Fibroblast of gingiva (primary cell): Measurements from ENCODE around the gene ATOH7.
"Not testable (repeated sequence)": the region's sequence is repeated elsewhere in the genome, so short reads cannot be mapped to it uniquely, and the experiment has no call there.

Experiments
- DNase-seq: peaks from one replicate; pipeline ENCODE4 v3.0.0-alpha.2; 2011; ENCODE audit warnings: low read depth

The ATOH7 gene

GRCh38 chr10:68231817-68232251, at the start of gene ATOH7:
TSS of gene ATOH7 (minus strand) at chr10:68232113. CDS start at chr10:68231677, 436 bp downstream.
- DNase-seq, result no peak

DNA sequence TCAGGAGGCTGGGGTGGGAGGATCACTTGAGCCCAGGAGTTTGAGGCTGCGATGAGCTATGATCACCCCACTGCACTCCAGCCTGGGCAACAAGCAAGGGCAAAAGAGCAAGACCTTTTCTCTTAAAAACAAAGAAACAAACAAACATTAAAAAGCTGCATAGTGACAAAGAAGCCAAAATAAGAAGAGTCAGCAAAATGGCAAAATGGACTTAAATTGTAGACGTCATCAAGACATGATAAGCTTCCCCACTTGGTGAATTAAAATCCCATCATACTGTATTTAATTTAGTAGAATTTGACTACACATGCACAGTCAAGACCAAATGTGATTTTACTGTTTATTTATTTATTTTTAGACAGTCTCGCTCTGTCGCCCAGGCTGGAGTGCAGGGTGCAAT, 48.8 kb upstream of the ATOH7 start:
- no peak for DNase-seq

DNA sequence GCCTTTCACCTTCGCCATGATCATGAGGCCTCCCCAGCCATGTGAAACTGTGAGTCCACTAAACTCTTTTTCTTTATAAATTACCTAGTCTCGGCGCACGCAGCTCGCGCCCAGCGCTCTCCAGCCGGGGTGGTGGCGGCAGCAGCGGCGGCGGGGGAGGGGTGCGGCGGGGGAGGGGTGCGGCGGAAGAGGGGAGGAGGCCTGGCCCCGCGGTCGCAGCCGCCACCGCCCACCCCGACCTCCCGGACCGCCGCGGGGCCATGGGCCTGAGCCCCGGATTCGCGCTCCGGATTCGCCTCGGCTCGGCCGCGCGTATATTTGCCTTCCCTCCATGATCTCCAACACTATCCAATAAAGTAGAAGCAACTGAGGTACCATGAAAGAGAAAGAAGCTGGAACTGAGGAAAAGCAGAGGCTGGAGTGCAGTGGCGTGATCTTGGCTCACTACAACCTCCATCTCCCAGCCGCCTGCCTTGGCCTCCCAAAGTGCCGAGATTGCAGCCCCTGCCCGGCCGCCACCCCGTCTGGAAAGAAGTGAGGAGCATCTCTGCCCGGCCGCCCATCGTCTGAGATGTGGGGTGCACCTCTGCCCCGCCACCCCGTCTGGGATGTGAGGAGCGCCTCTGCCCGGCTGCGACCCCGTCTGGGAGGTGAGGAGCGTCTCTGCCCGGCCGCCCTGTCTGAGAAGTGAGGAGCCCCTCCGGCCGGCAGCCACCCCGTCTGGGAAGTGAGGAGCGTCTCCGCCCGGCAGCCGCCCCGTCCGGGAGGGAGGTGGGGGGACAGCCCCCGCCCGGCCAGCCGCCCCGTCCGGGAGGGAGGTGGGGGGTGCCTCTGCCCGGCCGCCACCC, 47.2 kb upstream of the ATOH7 start:
- DNase-seq, result not testable (repeated sequence)

- not testable (repeated sequence) for DNase-seq
Measured at GRCh38 chr10:68277814-68278213, 45.9 kb upstream of the ATOH7 start.

- no peak for DNase-seq
Measured at GRCh38 chr10:68276224-68276623, 44.3 kb upstream of the ATOH7 start.

DNA sequence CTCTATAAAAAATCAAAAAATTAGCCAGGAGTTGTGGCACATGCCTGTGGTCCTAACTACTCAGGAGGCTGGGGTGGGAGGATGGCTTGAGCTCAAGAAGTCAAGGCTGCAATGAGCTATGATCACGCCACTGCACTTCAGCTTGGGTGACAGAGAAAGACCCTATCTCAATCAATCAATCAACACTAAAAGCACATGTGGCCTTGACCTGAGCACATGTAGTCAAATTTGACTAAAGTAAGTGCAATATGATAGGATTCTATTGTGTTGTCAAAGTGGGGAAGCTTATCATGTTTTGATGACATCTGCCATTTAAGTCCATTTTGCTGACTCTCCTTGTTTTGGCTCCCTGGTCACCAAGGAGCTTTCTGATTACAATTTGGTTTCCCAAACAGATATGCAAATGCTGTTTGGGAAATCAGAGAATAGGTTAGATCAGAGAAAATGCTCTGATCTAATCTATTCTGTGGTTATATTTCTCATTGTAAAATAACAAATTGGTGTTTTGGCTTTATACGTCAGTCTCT, 43.8 kb upstream of the ATOH7 start:
- no peak for DNase-seq

GRCh38 chr10:68272833-68273232, 40.9 kb upstream of the ATOH7 start:
- DNase-seq, result no peak

DNA sequence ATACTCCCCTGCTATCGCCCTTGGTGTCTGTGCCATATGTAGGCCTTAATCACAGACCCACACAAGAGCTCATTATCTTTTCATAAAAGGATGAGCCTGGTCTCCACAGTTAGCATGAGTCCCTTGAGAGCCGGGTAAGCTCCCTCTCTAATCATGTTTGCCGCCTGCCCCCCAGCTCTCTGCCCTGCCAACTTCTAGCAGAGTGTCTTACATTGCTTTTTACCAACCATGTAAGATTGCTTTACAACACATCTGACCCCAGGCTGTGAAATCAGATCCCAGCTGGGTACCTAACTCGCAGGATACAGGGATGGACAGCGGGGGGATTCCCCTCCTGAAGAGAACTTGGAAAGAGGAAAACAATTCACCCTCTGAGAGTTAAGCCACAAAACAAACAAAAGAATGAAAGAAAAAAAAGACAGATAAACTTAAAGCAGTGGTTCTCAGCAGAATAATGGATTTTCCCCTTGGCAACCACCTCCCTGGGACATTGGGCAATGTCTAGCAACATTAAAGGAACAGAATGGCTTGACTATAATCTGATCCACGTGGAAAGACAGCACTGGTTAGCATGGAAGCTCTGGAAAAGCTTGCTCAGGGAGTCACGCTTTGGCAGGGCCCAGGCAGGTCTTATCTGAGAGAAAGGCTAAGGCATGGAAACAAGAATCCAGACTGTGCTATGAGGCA, 39.4 kb upstream of the ATOH7 start:
- DNase-seq, result peak; percentile 48

DNA sequence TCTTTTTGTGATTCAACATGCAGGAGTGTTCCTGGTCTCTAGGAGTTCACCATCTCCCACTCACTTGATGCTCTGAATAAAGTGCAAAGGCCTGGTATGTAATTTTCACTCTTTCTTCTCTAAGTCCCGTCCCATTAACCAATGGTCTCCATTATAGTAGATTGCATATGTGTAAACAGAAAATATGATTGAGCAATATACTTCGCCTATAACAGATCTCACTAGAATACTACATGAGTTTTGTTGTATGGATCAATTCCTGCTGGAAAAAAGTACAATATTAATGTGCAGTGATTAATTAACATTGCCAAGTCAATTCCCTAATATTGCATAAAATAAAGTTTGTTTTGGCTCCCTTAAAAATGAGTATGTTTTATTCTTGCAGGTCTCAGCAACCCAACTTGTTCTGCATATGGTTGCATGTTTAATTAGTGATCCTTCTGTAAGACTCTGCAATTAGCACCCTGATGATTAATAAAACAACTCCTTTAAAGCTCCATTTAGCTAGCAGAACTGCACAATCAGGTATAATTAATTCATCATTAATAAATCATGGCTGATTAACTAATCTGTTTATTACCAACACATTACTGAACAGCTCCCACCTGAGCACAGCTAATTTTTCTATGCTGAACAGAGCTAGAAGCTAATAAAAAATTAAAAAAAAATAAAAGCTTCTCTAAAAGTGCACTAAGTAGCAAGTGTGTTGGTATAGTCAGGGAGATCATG, 37.8 kb upstream of the ATOH7 start:
- no peak for DNase-seq

- DNase-seq, result no peak
Measured at GRCh38 chr10:68261132-68261856, 29.4 kb upstream of the ATOH7 start.

DNA sequence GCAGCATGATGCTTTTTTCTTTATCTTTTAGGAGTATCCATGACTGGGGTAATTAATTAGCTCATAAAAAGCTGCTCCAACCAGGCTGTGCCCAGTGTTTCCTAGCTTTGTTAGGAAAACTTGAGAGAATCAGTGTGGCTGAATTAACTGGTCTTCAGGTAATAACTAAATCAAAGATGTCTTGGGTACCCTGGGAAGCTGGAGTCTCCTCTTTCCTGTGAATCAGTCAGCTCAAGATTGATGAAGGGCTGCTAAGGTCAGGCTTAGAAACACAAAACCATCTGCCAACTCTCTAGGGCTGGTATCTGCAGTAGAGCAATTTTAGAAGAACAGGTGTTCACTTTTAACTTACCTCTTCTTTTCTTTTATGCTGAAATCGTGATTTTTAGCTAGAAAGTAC, 21.4 kb upstream of the ATOH7 start:
- no peak for DNase-seq

DNA sequence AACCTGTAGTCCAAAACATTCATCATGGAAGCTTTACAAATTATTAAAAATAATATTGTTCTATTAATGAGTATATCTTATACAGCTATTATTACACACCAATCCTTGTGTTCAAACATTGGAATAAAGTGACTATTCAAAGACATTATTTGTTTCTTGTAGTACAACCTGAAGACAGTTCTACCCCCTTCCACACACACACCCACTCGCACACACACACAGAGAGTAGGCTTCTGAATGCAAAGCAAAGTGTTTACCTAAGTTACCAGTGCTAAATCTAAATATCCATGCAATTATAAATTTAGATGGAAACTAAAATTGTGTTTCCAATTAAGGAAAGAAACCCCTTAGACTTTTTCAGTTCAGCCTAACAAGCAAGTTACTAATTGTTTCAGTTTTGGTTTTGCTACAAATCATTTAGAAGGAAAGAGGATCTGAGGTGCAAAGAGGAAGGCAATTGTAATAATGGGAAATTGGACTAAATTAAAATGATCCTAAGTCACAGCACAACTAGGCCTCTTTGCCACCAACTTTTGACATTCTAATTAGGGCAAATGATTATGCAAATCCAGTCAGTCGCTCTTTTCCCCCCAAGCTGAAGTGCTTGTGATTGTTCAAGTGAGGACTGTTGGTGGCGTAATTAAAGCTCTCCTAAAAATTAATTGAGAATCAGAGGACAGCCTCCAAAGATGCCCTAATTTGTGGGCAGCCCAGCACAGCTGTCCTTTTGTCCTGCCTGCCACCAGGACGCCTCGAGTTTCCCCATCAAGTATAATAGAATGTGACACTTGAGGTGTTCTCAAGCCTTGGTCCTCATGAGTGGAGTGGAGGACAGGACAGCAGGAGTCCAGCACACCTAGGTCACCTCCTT, 19.9 kb upstream of the ATOH7 start:
- no peak for DNase-seq

DNA sequence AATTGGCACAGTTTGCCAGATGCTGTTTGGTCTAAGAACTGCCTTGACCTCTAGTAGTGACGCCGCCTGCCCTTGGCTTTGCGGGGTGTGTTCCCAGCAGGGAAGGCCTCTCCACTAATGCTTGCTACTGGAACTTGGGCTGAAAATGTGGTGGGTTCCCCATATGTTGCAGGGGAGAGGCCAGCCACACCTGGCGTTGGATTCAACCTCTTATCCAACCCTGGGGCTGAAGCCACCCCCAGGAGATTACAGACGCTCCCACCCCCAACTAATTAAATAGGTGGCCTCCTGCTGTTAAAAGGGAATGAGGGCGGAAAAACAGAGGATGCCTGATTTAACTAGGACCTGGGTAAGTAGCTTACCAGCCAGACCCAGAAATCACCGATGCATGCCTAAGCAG, 19.2 kb upstream of the ATOH7 start:
- DNase-seq, result no peak

DNA sequence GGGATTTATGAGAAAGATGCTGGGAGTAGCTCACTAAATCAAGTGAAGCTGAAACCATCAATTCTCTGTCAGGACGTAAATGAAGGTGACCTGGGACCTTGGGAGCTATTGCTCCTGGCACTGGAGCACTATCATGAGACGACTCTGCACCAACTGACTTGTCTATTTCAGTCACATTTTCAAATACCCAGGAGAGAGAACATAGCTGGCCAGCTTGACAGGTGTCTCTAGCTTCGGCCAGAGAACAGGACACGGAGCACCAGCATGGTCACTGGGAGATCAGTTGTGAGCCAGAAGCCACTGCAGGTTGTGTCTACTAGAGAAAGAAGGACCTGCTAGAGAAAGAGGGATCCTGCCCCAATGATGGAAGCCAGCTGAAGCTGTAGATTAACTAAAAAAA, 17.4 kb upstream of the ATOH7 start:
- DNase-seq, result no peak

- DNase-seq, result no peak
Measured at GRCh38 chr10:68247931-68248330, 16.0 kb upstream of the ATOH7 start.

- not testable (repeated sequence) for DNase-seq
Measured at GRCh38 chr10:68246397-68246796, 14.5 kb upstream of the ATOH7 start.

- no peak for DNase-seq
Measured at GRCh38 chr10:68242051-68242450, 10.1 kb upstream of the ATOH7 start.

DNA sequence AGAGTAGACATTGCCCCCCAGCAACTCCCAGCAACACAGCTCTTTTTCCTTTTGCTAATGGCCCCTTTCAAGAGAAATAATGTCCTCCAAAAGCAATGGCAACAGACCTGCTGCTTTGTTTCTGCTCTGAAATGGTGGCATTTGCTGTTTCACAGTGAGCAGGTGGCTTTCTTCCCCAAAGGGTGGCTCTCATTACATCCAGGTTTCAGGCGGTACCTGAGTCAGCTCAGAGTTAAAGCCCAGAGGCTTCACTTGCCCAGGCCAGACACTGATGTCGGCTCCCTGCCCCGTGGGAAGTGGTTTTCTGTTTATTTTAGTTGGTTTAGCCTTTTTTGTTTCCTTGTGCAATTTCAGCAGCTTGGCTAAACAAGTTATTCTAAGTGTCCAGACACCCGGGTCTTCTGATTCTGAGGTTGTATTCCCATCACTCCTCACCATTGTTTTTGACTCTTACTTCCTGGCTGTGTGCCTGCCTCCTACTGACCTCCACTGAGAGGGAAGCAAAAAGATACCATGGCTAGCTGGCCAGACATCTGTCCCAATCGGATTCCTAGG, 7.8 kb upstream of the ATOH7 start:
- DNase-seq, result no peak

DNA sequence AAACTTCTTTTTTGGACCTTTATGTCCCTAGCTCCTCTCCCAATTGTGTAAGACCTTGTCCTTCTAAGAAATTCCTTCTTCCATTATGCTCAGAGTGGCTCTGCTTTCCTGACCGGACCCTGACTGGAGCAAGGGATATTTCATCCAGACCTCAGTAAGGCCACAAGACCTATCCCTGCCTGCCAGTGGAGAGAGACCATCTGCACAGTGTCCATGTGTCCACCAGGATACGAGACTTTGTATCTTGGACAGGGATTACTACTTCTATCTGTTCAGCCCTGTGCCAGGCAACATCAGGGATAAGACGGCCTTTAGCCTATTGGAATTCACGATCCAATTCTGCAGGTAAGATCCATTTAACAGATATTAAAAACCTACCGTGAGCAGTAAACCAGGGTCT, 7.2 kb upstream of the ATOH7 start:
- DNase-seq, result no peak

DNA sequence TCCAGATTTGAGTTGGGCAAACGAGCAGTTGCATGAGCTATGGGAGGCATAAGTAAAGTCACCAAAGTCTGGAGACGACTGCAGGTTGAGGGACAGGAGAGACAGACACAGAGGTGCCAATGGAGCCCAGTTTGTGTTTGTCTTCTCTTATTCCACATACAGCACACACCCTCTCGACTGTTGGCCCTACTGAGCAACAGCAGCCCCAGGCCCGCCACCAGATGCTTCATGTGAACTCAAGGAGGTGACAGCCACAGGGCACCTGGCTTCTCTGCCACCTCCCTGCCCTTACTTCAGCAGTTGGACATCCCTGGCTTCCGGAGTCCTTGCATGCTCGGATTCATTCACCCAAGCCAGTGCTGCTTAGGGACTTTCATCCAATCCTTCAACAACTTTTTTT, 6.5 kb upstream of the ATOH7 start:
- DNase-seq, result no peak

- no peak for DNase-seq
Measured at GRCh38 chr10:68237173-68237572, 5.3 kb upstream of the ATOH7 start.
